Medulla oblongata (tissue), 1 donor: ENCODE results near the gene GRK2.
"Not testable (repeated sequence)": the region's sequence is repeated elsewhere in the genome, so short reads cannot be mapped to it uniquely, and the experiment has no call there.

Experiments used
- DNase-seq: peaks from one replicate; pipeline ENCODE4 v3.0.0-alpha.2; 2015; ENCODE audit errors: extremely low spot score

Gene GRK2

DNA sequence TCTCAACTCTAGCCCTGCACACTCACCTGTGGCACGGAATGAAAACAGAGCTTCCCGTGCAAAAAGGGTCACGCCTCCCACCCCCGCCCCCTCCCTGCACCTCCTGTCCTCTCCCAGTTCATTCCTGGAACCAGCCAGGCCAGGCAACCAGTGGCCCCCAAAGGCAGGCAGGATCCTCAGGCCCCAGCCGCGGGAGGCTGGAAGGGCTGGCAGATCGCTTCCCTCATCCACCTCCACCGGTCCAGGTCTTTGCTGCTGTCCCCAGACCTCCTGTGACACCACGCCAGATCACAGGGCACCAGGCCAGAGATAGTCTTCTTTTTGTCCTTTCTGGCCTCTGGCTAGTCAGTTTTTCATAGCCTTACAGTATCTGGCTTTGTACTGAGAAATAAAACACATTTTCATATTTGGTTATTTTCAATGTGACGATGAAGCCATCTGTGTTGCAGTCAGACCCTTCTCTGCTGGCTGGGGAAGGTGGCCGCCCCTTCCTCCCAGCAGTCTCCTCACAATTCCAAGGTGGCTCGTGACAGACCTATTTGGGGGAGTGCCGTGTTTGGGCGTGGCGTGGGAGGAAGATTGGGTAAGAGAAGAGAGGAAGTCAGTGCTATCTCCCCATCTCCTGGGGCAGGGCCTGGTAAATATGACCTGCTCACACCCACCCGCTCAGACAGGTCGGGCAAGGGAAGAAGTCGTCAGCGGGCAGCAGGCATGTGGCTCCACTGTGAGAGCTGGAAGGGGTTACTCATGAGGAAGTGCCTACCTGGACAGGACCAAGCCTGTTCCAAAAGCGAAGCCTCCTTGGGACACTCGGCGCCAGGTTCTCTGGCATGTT lies 46.1 kb downstream of the GRK2 start:
- DNase-seq: no peak

DNA sequence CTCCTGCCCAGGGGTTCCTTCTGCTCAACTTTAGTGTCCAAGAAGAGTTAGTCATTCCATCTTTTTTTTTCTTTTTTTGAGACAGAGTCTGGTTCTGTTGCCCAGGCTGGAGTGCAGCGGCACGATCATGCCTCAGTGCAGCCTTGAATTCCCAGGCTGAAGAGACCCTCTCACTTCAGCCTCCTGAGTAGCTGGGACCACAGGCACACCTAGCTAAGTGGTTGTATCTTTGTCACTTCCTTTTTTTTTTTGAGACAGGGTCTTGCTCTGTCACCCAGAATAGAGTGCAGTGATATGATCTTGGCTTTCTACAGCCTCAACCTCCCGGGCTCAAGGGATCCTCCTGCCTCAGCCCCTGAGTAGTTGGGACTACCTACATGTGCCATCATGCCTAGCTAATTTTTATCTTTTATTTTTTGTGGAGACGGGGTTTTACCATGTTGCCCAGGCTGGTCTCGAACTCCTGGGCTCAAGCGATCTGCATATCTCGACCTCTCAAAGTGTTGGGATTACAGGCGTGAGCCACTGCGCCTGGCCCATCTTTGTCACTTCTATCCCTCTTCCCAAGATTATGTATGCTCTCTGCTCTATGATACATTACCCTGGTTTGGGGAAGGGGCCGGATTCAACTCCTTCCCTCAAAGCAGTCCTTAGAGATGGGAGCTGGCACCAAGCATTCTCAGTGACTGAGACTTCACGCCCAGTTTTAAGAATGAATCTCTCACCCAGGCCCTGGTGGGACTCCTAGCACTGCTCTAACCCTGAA lies 47.0 kb downstream of the GRK2 start:
- no peak for DNase-seq

DNA sequence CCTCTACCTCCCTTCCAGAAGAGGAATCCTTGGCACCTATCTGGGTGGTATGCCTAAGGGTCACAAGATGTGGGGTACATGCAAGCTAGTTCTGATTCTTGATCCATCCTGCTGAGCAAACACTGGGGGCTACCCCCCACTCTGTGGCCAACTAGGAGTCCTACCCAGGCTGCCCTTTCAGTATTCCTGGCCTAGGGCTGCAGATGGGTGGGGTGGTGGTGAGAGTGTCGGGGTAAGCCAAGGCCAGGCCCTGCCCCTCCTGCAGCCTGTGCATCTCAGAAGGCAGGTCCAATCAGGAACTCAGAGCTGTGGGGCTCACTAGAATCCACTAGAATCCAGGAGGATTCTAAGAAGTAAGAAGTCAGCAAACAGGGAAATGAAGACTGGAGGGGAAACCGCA lies 47.9 kb downstream of the GRK2 start:
- DNase-seq: no peak

DNA sequence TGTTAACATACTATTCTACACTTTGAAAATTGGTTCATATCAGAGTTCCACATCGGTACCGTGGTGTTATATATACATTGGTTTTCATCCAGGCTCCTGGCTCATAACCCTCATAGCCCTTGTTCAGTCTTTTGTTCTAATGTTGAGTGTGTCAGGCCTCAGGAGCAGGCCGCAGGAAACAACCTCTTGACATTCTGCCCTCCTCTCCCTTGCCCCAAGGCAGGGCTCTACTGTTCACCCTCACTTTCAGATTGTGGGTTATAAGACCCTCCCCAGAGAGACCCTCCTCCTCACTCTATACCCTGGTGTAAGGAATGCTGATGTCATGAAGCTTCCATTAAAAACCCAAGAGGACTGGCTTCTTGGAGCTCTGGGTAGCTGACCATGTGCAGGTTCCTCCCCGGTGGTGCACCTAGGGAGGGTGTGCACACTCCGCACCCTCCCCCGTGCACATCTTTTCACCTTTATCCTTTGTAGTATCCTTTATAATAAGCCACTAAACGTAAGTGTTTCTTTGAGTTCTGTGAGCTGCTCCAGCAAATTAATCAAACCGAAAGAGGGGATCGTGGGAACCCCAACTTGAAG lies 49.1 kb downstream of the GRK2 start:
- DNase-seq: no peak

DNA sequence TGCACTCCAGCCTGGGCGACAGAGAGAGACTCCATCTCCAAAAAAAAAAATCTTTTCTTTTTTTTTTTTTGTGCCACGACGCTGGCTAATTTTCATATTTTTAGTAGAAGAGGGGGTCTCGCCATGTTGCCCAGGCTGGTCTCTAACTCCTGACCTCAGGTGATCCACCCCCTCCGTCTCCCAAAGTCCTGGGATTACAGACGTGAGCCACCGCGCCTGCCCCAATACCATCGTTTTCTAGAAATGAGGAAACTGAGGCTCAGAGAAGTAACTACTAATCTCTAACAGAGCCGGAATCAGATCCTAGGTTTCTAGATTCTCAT lies 50.6 kb downstream of the GRK2 start:
- DNase-seq: no peak

DNA sequence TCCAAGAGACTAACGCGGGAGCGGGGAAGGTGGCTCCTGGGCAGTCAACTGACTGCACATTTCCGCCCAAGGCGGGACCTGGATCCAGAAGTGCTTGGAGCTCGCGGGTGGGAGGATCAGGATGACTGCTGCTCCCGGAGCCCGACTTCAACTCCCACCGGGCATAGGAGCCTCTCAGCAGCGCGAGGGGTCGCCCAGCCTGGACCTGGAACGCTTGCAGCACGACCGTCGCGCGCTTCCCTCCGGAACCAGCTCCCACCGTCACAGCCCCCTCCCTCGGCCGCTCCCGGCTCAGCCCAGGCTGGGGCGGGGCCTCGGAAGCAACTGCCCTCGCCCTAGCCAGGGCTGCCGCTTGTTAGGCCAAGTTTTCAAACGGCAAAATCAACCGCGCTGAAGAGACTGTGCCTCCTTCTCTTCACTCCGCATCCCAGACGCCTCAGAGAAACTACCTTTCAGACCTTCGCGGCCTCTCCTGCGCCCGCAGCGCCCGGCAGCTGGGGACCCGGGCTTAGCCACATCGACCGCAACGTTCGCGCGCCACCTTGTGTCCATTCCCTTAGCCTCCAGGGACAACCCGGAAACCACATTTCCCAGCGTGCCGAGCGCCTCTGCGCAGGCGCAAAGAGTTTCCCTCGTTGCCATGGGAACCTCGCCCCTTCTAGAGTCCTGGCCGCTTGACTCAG lies 51.1 kb downstream of the GRK2 start:
- DNase-seq: peak; percentile 99

DNA sequence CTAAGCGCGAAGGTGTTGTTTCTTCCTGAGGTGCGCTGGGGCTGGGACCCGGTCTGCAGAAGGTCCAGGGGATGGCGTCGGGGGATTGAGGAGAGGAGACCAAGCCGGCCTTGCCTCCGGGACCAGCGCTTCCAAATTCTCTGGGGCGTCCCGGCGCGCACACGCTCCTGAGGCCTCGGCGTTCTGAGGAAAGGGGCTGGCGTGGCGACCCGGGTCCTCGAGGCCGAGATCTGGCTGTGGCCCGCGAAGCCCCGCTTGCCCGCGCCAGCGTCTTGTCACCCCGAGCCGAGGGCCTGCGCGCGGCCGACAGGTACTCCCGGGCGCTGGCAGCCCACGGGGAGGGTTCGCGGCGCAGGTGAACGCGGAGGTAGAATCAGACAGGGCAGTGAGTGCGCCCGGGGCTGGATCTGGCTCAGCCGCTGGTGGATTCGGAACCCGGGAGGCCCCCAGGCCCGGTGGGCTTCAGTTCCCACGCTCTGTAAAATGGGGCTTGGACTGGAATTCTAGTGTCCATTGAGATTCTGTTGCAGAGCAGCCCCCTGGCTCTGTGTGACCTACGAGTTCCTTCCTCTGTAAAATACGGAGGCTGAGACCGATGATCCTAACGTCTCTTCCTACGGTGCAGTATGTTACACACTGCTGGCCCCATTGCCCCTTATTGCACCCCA lies 51.7 kb downstream of the GRK2 start:
- no peak for DNase-seq

DNA sequence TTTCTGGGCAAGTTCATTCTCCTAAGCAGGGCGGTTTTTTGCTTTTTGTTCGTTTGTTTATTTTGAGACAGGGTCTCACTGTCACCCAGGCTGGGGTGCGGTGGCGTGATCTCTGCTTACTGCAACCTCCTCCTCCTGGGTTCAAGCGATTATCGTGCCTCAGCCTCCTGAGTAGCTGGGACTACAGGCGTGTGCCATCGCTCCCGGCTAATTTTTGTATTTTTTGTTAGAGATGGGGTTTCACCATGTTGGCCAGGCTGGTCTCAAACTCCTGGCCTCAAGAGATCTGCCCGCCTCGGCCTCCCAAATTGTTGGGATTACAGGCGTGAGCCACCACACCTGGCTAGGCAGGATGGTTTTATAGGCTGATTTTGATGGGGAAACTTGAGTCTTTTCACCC lies 52.6 kb downstream of the GRK2 start:
- DNase-seq: not testable (repeated sequence)

DNA sequence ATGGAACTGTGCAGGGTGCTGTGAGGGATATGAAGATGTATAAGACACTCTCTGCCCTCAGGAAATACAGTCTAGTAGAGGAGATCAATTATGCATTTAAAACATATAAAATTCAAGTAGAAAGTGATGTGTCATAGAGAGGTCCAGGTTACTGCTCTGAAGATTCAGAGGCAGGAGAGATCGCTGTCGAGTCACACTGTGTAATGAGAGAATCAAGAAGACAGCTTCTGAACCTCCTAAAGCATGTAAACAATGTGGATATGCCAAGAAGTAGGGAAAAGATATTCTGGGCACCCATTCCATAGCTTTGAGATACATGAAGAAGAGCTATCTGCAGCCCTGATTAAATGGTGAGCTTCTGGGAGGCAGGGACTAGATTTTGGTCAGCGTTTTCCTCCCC lies 53.7 kb downstream of the GRK2 start:
- no peak for DNase-seq

DNA sequence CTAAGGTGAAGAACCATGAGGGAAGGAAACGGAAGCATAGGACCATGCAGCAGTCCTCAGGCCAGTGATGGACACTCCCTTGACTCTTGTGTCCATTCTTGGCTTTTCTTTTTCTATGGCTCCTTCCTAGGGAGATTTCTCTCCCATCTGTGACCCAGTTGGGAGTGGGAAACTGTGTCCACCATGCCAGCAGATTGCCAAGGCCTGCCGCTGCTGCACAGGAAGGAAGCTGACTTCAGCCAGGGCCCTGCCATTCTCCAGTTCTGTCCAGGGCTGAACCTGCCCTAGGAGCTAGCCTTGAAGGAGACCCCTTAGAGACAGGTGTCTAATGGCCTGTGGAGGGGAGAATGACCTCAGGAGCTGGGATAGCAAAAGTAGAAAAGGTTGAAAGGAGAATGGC lies 54.4 kb downstream of the GRK2 start:
- no peak for DNase-seq

DNA sequence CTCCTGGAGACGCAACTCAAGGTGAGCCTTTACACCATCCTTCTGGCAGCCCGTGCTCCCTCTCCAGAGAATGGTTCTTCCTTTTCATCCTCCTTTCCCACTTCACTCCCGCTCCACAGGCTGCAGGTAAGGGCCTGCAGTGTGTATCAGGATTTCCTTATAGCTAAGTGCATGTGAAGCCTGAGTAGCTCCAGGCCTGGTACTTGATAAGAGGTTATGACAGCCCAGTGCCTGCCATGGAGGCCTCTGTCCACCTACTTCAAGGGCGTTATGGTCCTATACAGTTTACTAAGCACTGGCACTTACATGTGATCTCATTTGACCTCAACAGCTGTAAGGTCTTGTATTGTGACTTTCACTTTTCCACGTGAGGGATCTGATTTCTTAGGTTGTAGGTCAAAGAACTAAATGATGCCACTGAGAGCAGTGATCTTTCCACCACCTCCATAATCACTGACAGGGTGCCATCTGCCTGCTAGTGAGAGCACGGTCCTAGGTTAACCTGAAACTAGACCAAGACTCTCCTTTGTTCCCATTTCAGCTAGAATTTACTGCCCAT lies 55.1 kb downstream of the GRK2 start:
- DNase-seq: no peak

DNA sequence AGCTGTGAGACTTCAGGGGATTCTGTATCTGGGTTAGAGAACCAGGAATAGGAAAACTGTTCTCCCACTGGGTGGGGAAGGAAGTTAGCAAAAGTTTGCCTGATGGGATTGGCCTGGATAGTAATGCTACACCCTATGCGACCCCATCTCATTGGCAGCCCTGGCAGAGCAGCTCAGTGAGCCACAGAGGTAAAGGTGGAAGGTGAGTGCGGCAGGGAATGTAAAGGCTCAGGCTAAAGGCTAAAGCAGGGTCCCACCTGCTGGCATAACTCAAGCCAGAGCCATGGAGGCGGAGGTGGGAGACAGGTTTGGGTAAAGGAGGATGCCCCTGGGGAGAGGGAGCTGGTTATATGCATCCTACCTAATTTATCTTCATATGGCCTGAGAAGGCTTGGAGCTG lies 55.8 kb downstream of the GRK2 start:
- no peak for DNase-seq

DNA sequence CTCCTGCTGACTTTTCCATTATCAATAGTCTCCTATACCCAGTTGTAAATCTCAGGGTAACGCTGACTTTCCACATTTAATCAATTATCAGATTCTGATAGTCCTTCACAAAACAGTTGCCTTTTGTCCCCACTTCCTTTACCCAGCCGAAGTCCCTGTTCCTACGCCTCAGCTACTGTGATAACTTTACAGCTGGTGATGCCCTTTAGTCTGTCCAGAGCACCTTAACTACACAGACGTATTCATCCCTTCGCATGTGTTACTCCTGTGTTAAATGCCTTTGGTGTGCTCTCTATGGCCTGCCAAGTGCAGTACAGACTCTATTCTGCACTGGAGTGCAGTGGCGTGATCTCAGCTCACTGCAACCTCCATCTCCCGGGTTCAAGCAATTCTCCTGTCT lies 57.3 kb downstream of the GRK2 start:
- DNase-seq: no peak

DNA sequence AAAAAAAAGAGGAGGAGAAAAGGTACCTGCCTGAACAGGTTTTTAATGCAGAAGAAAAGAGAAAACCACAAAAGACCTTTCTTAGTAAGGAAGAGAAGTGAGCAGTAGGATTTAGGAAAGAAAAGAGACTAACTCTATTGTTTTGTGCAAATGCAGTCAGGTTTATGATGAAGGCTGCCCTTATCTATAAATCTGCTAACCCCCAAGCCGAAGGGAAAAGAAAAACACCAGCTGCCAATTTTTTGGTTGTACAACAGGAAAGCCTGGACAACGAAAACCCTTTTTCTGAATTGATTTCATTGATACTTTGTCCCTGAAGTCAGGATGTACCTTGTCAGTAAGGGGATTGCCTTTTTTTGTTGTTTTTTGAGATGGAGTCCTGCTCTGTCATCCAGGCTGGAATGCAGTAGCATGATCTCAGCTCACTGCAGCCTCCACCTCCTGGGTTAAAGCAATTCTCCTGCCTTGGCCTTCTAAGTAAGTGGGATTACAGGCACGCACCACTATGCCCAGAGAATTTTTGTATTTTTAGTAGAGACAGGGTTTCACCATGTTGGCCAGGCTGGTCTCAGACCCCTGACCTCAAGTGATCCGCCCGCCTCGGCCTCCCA lies 65.9 kb downstream of the GRK2 start:
- no peak for DNase-seq
